OCI-LY3 (cell line): ENCODE data around the gene TARS1.

ENCODE experiments used
- EZH2phosphoT487 ChIP-seq: fragments of 200-600 bp; shearing (Covaris generic); IDR thresholded peaks from 2 replicates; pipeline ENCODE4 v1.6.1; 2018; ENCODE audit warnings: antibody characterized with exemption, mixed run types, low read depth
- TF ChIP-seq, protein P1 (sequence below): fragments of 200-600, 300-600 bp; sonication (generic); IDR thresholded peaks from 2 replicates; pipeline ENCODE4 v1.5.1; 2014; ENCODE audit warnings: antibody characterized with exemption, low read length, low read depth

DNA sequence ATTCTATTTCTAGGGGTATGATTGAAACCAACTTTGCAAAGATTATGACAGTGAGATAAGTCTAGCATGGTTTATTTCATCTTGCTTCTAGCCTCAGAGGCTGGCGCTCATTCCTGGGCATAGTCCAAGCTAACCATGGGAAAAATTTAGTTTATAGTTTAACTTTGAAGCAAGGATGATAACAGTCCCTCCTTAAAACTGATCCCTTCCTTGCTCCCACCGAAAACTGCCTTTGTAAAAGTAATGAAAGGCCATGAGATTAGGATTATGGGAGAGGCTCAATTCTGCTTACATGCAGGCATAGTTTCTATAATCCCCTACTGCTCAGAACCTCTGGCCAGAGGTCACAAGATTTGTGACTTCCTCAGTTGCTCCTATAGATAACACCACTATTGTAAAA is 75.7 kb downstream of the TARS1 start:
- TF ChIP-seq, protein P1, sequence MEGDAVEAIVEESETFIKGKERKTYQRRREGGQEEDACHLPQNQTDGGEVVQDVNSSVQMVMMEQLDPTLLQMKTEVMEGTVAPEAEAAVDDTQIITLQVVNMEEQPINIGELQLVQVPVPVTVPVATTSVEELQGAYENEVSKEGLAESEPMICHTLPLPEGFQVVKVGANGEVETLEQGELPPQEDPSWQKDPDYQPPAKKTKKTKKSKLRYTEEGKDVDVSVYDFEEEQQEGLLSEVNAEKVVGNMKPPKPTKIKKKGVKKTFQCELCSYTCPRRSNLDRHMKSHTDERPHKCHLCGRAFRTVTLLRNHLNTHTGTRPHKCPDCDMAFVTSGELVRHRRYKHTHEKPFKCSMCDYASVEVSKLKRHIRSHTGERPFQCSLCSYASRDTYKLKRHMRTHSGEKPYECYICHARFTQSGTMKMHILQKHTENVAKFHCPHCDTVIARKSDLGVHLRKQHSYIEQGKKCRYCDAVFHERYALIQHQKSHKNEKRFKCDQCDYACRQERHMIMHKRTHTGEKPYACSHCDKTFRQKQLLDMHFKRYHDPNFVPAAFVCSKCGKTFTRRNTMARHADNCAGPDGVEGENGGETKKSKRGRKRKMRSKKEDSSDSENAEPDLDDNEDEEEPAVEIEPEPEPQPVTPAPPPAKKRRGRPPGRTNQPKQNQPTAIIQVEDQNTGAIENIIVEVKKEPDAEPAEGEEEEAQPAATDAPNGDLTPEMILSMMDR: no peak
- no peak for TF ChIP-seq EZH2phosphoT487
